GM18499 (cell line): ENCODE data around the gene DVL1.

Source experiments
- ATAC-seq: cut with Tn5 transposase; IDR thresholded peaks from one replicate; pipeline ENCODE4 v1.9.1; 2021; ENCODE audit warnings: moderate number of reproducible peaks; ENCODE audit not compliant: insufficient read depth, unreplicated experiment

The DVL1 gene

GRCh38 chr1:1357871-1358432, 8.7 kb upstream of the DVL1 start:
- no peak for ATAC-seq

- no peak for ATAC-seq
Observed at GRCh38 chr1:1356796-1357401, 7.7 kb upstream of the DVL1 start.

GRCh38 chr1:1356166-1356795, 7.1 kb upstream of the DVL1 start:
- ATAC-seq, result no peak

GRCh38 chr1:1355416-1355815, 6.2 kb upstream of the DVL1 start:
- no peak for ATAC-seq

GRCh38 chr1:1354271-1355247, 5.3 kb upstream of the DVL1 start:
- ATAC-seq, result no peak

GRCh38 chr1:1353389-1354151, 4.4 kb upstream of the DVL1 start:
- no peak for ATAC-seq

GRCh38 chr1:1352786-1353388, 3.7 kb upstream of the DVL1 start:
- ATAC-seq, result no peak

GRCh38 chr1:1351511-1352427, 2.6 kb upstream of the DVL1 start:
- no peak for ATAC-seq

GRCh38 chr1:1348420-1349255, 580 bp downstream of the DVL1 start:
- no peak for ATAC-seq

- no peak for ATAC-seq
Observed at GRCh38 chr1:1347663-1348419, 1.4 kb downstream of the DVL1 start.

GRCh38 chr1:1347026-1347595, 2.1 kb downstream of the DVL1 start:
- ATAC-seq, result no peak

- ATAC-seq, result no peak
Observed at GRCh38 chr1:1346501-1346890, 2.7 kb downstream of the DVL1 start.

- no peak for ATAC-seq
Observed at GRCh38 chr1:1345860-1346500, 3.2 kb downstream of the DVL1 start.

- ATAC-seq, result no peak
Observed at GRCh38 chr1:1345384-1345783, 3.8 kb downstream of the DVL1 start.

- no peak for ATAC-seq
Observed at GRCh38 chr1:1344655-1345361, 4.4 kb downstream of the DVL1 start.
